Activated naive CD4-positive, alpha-beta T cell treated with anti-CD3 and anti-CD28 coated beads, Interleukin-2, amount 50 U/mL, for 72 hours (primary cell): ENCODE measurements around the gene EFCAB11. TPM values are rescaled to one million over a fixed set of nuclear protein-coding genes. Genes with fewer than 3 reads are reported as not detected.

Source experiments
- ATAC-seq, 2 donors: fragments of 150-1000 bp; cut with Tn5 transposase; 2 replicates each; pipeline ENCODE4 v1.10.0; 2021; ENCODE audit warnings: mild to moderate bottlenecking in 2 of 2, moderate library complexity in 2 of 2
- DNase-seq, 2 donors: peaks; one replicate each; pipeline ENCODE4 v3.0.0; 2021 to 2022; ENCODE audit warnings: low spot score in 2 of 2
- H3K27ac Mint-ChIP-seq, 2 donors: one replicate each; pipeline ENCODE4 v1.8.0; 2022; ENCODE audit warnings: mild to moderate bottlenecking in 2 of 2, mixed read lengths in 2 of 2
- H3K36me3 Mint-ChIP-seq, 2 donors: one replicate each; pipeline ENCODE4 v1.8.0; 2022; ENCODE audit warnings: mixed read lengths in 2 of 2
- H3K9me3 Mint-ChIP-seq, 2 donors: one replicate each; pipeline ENCODE4 v1.8.0; 2022; ENCODE audit warnings: mixed read lengths in 2 of 2
- total RNA-seq, 2 donors: library from RNA; stranded (reverse); gene quantifications; one replicate each; pipeline ENCODE4 v1.2.3, GENCODE V29; 2022

EFCAB11 gene
- total RNA-seq, 2 donors from 2014 or later: 8.9 to 12.5 TPM

DNA sequence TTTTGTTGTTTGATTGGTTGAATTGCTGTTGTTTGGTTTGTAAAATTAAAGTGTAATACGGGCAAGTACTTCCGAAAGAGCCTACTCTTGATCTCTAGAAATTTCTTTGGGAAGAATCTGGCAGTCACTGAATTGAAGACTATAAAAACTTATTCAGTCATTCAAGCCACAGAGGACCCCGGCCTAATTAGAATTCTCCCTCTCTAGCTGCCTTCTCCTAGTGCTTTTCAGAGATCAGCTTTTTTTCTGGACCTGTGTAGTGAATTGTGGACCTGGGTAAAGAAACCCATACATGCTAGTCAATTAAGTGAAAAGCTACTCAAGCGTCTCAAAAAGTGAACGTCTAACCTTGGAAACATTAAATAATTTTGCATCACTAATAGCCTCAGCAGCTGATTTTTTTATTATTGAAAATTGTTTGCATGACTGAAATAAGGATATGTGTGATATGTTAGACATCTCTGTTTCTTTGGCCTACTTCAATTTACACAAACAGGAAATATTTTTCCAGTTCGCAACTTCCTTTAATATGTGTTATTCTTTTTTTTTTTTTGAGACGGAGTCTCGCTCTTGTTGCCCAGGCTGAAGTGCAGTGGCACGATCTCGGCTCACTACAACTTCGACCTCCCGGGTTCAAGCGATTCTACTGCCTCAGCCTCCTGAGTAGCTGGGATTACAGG lies 27.2 kb downstream of the EFCAB11 start:
- DNase-seq: no peak
- no peaks in the 10 kb centered on the region for H3K36me3 Mint-ChIP-seq

DNA sequence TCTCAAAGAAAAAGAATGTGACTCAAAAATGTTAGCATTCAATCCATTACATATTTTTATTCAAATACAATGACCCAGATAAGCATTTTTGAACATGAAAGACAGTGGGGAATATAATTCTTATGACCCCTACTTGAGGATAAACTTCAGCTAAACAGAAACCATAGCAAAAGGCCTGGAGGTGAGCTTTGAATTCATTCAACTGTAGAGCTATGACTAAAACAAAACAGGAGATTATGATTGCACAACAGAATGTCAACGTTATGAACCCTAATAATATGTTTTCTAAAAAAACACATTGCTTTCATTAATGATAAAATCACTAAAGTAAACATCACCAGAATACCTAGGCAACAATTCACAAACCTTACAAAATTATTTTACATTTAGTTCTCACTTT lies 27.8 kb downstream of the EFCAB11 start:
- H3K9me3 Mint-ChIP-seq: no peaks in the 10 kb centered on the region

More for the DNA sequence above, 27.2 kb downstream of the EFCAB11 start:
- Mint-ChIP-seq H3K27ac (no peak overlapping the region), H3K9me3 (no peaks in the 10 kb centered on the region)
- ATAC-seq: no peak

DNA sequence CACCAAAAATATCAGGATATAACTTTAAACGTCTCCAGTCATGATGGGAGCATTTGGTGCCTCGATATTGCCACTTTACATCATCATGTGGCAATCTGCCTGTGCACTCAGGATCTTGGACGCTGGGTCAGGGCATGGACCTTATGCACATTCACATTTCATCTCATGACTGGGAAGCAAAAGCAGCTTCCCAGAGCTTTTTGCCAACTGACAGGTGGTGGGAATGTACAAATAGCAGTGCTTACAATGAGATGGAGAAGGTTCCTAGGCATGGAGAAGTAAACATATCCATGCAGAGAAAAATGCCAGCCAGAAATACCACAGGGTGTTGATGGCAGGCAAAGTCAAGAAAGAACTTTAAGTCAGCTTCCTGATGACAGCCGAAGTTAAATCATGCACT lies 30.3 kb downstream of the EFCAB11 start:
- ATAC-seq: no peak
- no peaks in the 10 kb centered on the region for H3K9me3 Mint-ChIP-seq
- DNase-seq: no peak
- H3K27ac Mint-ChIP-seq: no peak overlapping the region
- H3K36me3 Mint-ChIP-seq: no peaks in the 10 kb centered on the region

More for the DNA sequence above, 27.8 kb downstream of the EFCAB11 start:
- no peak for ATAC-seq
- no peak for DNase-seq
- no peak overlapping the region for H3K27ac Mint-ChIP-seq
- no peaks in the 10 kb centered on the region for H3K36me3 Mint-ChIP-seq

DNA sequence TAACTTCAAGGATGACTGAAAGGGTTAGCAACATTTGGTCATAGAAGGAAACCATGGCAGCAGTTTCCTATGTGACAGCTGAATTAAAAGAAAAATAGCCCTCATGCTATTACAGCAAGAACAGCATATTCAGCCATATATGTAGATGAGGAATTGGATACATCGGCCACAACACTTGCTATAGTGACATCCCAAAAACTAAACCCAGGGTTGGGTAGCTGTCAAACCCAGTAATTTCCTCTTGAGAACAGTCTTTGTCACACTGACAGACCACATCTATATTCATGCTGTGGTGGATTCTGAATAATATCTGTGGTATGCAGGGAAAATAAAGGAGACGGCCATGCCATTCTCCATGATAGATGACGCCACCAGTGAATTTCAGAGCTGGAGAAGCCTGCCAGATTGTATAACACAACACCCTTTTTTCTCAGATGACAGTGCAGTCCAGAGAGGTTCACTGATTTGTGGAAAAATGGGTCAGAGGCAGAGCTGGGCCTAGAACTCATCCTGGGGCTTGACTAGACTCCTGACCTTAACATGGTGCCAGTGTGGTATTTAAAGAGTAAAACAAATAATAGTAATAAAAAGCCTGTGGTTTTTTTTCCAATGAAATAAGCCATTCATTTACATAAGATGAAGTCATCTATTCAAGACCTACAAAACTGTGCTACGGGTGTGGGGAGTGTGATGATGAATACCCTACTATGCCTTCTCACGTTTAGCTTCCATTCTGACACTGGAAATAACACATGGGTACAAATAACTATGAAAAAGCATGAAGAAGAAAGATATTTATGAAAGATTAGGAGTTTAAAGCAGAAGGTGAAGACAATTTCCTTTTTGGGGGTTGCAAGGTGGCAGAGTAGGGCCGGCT lies 32.3 kb downstream of the EFCAB11 start:
- Mint-ChIP-seq H3K36me3 (no peaks in the 10 kb centered on the region), H3K9me3 (no peaks in the 10 kb centered on the region), H3K27ac (no peak overlapping the region)
- ATAC-seq: no peak
- DNase-seq: no peak

DNA sequence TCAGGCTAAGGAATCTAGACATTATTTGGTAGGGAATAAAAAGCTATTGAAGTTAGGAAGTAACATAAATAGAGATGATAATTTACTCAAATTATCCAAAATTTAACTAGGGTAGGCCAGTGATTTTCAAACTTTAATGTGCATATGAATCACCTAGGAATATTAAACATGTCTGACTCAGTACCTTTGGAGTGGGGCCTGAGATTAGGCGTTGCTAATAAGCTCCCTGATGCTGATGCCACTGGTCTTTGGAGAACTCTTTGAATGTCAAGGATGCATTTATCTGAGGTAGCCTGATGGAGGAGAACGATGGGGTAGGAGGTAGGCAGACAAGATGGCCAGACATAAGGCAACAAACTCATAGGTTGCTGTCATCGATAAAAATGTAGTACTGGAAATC lies 33.2 kb downstream of the EFCAB11 start:
- ATAC-seq: no peak
- no peak for DNase-seq
- H3K9me3 Mint-ChIP-seq: no peaks in the 10 kb centered on the region
- no peaks in the 10 kb centered on the region for H3K36me3 Mint-ChIP-seq
- H3K27ac Mint-ChIP-seq: no peak overlapping the region

DNA sequence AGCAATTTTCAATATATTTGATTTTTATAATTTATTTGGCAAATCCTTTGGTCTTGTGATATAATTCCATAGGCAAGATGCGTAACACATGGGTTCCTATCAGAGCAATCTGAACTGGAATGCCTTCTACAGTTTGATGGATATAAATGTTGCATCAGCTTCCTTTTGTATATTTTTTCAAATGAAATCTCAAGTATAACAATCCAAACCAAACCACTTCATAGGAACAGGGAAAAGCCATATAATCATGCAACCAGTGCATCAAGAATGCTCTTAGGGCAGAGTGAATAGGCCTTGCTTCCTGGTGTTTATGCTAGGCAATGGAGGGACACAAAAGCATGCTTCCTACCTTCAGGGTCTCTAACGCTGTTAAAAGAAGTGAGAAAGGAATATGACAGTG lies 34.5 kb downstream of the EFCAB11 start:
- no peak for DNase-seq
- Mint-ChIP-seq H3K36me3 (no peaks in the 10 kb centered on the region), H3K27ac (no peak overlapping the region), H3K9me3 (no peaks in the 10 kb centered on the region)
- no peak for ATAC-seq

DNA sequence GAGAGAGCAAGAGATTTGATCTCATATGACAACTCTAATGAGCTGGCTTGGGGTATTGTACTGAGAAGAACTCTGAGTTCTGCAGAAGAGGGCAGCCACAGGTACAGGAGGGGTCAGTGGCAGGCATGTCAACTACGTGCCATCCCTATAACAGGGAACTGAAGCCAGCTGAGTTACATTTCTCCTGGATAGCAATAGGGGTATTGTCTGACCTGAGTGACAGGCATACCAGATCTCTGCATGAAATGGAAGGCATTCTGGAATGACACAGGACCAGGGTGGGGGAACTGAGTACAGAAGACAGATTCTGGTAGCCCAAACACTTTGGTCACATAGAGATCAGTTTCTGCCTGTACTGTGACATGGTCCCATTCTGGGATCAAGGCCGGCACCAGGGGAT lies 35.8 kb downstream of the EFCAB11 start:
- Mint-ChIP-seq H3K9me3 (no peaks in the 10 kb centered on the region), H3K36me3 (no peaks in the 10 kb centered on the region), H3K27ac (no peak overlapping the region)
- DNase-seq: no peak
- no peak for ATAC-seq

DNA sequence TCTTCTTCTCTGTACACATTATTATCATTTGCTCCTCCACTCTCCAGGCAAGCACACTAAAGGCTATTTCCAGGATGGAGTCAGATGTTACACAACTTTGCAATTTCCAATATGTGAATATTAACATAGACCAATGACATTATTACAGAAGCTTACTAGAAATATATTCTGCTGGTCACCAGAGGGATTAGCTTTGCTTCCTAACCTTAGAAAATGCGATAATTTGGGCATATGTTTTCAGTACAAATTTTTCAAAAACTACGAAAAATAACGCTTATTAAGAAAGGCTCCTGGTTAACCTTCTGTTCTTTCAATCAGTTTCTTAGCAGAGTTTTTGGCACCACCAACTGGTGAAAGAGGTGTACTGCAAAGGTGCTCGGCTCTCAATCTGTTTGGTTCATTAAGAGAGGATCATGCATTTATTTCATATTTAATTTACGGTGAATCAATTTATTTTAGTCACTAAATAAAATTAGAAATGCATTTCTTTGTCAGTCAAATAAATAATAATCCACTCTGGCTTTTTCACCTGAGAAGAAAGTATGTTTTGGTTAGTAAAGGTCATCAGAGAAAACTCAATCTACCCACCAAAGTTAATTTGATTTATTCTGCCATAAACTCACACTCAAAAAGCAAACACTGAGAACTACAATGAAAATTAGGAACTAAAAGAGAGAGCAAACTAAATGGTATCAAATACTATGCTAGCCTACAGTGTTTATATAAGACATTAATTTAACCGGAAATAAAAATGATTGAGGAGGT lies 39.2 kb downstream of the EFCAB11 start:
- ATAC-seq (no peak), DNase-seq (peak in 1 of 2 donors; percentile 65)
- no peak overlapping the region for H3K27ac Mint-ChIP-seq
- H3K9me3 Mint-ChIP-seq: no peaks in the 10 kb centered on the region
- H3K36me3 Mint-ChIP-seq: no peaks in the 10 kb centered on the region

DNA sequence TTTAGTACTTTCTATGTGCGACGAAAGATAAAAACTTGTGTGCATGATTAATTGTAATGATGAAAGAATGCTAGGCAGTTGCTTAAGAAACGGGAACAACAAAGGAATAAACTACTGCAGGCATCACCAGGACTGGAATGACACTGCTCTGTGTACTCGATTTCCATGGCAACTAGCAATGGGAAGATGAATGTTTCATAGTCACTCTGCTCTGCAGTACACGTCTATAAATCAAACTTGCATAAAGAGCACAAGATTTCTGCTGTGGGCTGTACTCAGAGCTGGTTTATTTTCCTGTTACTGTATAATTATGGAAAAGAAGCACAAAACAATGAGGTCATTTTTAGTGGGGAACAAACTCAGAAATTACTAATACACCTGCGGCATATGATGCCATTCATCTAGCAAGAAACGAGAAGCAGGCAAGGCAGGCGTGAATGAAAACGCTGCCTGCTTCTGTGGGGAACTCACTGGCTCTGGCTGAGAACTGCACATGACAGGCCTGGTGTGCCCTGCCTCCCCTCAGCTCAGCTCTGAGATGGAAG lies 41.8 kb downstream of the EFCAB11 start:
- ATAC-seq (peak in 1 of 2 donors; percentile 63), DNase-seq (no peak)
- Mint-ChIP-seq H3K9me3 (no peaks in the 10 kb centered on the region), H3K27ac (no peak overlapping the region), H3K36me3 (no peaks in the 10 kb centered on the region)

DNA sequence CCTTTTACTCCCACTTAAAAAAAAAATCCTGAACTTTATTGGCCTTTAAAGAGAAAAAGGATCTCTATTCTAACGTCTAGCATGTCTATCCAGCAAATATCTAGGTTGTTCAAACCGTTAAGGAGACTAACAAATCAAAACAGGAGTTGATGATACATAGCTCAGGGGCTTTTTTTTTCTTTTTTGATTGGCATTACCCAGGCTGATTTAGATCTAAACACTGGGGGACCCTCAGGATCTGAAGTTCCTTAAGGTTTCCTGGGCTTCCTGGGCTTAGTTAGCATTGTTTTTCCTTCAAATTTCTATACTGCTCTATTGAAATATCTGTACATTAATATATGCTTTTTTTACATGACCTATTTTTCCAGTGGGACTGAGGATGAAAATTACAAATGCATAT lies 42.3 kb downstream of the EFCAB11 start:
- DNase-seq (no peak), ATAC-seq (no peak)
- Mint-ChIP-seq H3K36me3 (no peaks in the 10 kb centered on the region), H3K27ac (no peak overlapping the region), H3K9me3 (no peaks in the 10 kb centered on the region)

DNA sequence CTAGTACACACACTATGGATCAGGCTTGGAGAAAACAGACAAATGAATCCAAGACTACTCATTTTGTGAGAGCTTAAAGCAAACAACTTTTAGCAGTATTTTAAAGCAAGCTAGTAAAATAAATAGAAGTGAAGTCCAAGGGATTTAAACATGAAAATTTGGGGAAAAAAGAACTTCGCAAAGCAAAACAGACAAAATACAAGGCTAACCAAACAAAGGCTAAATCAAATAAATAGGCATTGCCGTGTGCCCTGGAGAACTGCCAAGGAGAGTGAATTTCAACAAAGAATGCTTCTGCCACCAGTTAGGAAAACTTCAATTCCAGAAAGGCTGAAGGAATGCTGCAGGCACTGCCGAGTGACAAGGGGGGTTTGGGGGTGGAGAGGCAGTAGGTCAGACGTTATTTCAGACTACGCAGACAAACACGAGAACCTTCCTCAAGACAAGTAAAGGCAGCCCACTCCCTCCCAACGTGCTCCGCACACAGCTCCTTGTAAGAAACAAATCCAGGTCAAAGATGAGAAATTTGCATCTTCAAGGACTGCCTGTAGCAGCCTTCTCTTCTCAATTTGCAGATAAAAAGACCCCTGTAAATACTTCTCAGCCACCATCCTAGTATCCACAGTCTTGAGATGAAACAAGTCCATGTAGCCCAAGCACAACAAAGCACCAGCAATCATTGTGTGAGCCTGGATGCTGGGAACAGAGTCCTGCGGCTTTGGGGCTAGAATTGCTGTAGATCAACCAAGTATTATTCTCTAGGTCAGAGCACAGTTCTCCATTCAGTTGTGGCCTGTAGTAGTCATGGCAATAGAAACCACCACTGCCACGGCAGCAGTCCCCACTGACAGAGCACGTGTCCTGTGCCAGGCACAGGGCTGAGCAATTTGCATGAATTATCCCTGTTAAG lies 43.3 kb downstream of the EFCAB11 start:
- Mint-ChIP-seq H3K9me3 (no peaks in the 10 kb centered on the region), H3K36me3 (no peaks in the 10 kb centered on the region), H3K27ac (no peak overlapping the region)
- DNase-seq (no peak), ATAC-seq (no peak)

DNA sequence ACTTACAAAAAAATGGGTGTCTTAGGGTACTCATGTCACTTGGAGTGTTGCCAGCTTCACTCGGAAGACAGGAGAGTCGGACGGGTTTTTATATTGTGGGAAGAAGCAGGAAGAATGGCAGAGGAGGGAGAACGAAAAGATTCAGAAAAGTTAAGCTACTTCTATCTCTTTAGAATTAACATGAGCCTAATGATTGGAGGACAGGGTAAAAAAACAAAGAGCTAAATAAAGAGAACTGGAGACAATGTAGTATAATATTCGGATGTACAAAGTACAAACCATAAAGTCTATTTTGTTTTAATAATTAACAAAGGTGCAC lies 43.9 kb downstream of the EFCAB11 start:
- ATAC-seq (no peak), DNase-seq (no peak)
- H3K36me3 Mint-ChIP-seq: no peaks in the 10 kb centered on the region

DNA sequence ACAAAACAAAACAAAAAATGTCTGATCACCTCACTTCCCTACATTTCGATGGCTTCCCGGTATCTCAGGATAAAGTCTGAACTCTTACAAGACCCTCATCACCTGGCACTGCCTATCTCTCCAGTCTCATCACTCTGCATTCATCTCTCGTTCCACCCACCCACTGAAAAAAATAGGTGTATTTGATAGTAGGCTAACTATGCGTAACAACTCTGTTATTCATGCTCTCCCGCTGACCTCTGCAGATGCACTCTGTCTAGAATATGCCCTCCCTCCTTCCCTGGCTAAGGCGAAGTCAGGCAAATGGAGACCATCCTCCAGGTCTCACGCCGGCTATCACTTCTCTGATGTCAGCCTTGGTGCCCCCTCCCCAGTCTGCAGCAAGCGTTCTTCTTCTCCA lies 44.9 kb downstream of the EFCAB11 start:
- no peak for DNase-seq
- Mint-ChIP-seq H3K9me3 (no peaks in the 10 kb centered on the region), H3K27ac (no peak overlapping the region), H3K36me3 (no peaks in the 10 kb centered on the region)
- no peak for ATAC-seq

More for the DNA sequence above, 43.9 kb downstream of the EFCAB11 start:
- H3K27ac Mint-ChIP-seq: no peak overlapping the region
- H3K9me3 Mint-ChIP-seq: no peaks in the 10 kb centered on the region

DNA sequence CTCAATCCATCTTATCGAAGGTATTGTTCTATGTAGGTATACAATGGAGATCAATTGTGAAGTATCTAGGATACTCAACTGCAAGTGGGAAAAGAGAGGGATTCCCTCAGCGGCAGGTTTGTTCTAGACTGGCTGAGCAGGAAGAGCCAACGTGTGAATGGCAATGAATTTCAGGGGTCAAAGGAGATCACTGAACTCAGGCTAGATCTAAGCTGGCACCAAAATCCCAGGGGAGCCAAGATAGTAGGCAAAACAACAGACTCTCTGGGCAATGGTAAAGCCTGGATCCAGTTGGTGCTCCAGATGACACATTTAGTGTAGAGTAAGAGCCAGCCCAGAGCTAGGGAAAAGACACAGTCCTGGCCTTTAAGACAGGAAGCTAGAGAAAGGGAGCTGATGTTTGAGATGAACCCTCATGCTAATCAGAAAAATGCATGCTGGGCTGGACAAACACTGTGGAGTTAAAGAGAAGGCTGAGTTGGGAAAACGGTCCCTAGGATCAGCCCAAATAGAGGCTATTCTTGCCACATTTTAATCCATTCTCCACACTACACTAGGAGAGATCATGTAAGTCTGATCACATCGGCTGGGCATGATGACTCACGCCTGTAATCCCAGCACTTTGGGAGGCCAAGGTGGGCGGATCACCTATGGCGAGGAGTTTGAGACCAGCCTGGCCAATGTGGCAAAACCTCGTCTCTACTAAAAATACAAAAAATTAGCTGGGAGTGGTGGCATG lies 45.6 kb downstream of the EFCAB11 start:
- DNase-seq: no peak
- no peak overlapping the region for H3K27ac Mint-ChIP-seq
- ATAC-seq: no peak

DNA sequence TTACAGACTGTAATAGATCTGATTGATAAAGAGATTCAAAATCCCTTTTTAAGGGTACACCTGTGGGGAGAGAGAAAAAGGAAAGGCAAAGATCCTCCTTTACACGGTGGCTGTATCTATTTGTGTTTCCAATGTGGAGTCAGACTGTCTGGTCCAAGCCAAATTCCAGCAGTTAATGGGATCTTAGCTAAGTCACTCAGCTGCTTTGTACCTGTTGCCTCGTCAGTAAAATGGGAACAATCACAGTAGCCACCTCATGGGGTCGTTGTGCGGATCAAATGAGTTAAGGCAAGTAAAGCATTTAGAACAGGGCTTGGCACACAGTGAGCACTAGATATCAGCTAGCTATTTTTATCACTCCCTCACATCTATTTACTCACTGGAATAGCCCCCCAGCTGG lies 46.9 kb downstream of the EFCAB11 start:
- no peak overlapping the region for H3K27ac Mint-ChIP-seq
- H3K9me3 Mint-ChIP-seq: no peaks in the 10 kb centered on the region
- no peaks in the 10 kb centered on the region for H3K36me3 Mint-ChIP-seq
- DNase-seq (no peak), ATAC-seq (no peak)

More for the DNA sequence above, 45.6 kb downstream of the EFCAB11 start:
- Mint-ChIP-seq H3K36me3 (no peaks in the 10 kb centered on the region), H3K9me3 (no peaks in the 10 kb centered on the region)

DNA sequence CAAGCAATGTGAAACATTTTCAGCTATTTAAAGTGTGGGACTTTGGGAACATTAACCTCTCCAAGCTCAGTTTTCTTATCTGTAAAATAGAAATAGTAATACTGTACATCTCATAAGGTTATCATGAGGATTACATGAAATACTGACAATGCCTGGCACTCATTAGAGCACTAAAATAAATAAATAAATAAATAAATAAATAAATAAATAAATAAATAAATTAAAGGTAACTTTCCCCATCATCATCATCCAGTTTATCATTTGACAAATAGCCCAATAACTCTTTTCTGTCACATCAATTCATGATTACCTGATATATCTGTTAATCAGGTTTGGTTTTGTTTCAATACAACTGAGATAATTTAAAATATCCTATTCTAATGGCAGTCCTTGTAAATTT lies 48.5 kb downstream of the EFCAB11 start:
- Mint-ChIP-seq H3K36me3 (no peaks in the 10 kb centered on the region), H3K9me3 (no peaks in the 10 kb centered on the region), H3K27ac (no peak overlapping the region)
- DNase-seq (no peak), ATAC-seq (no peak)
